Islet precursor cell (in vitro differentiated cells): ENCODE data around the gene VPS13D.

Experiments used
- DNase-seq: peaks from one replicate; pipeline ENCODE4 v3.0.0-alpha.2; 2018

Gene VPS13D

GRCh38 chr1:12475101-12475500 is 245.3 kb downstream of the VPS13D start:
- DNase-seq = no peak

- DNase-seq = no peak
These were observed 245.7 kb downstream of the VPS13D start for GRCh38 chr1:12475530-12475934.

- DNase-seq = no peak
These were observed 246.1 kb downstream of the VPS13D start for GRCh38 chr1:12475947-12476346.

GRCh38 chr1:12477314-12477713 is 247.5 kb downstream of the VPS13D start:
- DNase-seq = no peak

GRCh38 chr1:12477936-12478611 is 248.2 kb downstream of the VPS13D start:
- no peak for DNase-seq

- DNase-seq = no peak
These were observed 248.8 kb downstream of the VPS13D start for GRCh38 chr1:12478612-12478985.

GRCh38 chr1:12479311-12479710 is 249.5 kb downstream of the VPS13D start:
- DNase-seq = no peak

GRCh38 chr1:12480041-12480440 is 250.2 kb downstream of the VPS13D start:
- DNase-seq = no peak

GRCh38 chr1:12480748-12481362 is 251.0 kb downstream of the VPS13D start:
- peak; percentile 88 for DNase-seq

GRCh38 chr1:12481928-12482327 is 252.1 kb downstream of the VPS13D start:
- no peak for DNase-seq

GRCh38 chr1:12482988-12483387 is 253.2 kb downstream of the VPS13D start:
- no peak for DNase-seq

- no peak for DNase-seq
These were observed 255.6 kb downstream of the VPS13D start for GRCh38 chr1:12485231-12486058.

- DNase-seq = no peak
These were observed 256.2 kb downstream of the VPS13D start for GRCh38 chr1:12486059-12486341.

GRCh38 chr1:12486401-12487005 is 256.7 kb downstream of the VPS13D start:
- peak; percentile 79 for DNase-seq

GRCh38 chr1:12487520-12487919 is 257.7 kb downstream of the VPS13D start:
- no peak for DNase-seq

- DNase-seq = no peak
These were observed 259.0 kb downstream of the VPS13D start for GRCh38 chr1:12488666-12489354.

- no peak for DNase-seq
These were observed 260.8 kb downstream of the VPS13D start for GRCh38 chr1:12490532-12491142.

GRCh38 chr1:12491656-12492055 is 261.8 kb downstream of the VPS13D start:
- no peak for DNase-seq

- DNase-seq = peak; percentile 69
These were observed 265.9 kb downstream of the VPS13D start for GRCh38 chr1:12495725-12496124.

GRCh38 chr1:12496154-12496961 is 266.5 kb downstream of the VPS13D start:
- no peak for DNase-seq

GRCh38 chr1:12499539-12500240 is 269.9 kb downstream of the VPS13D start:
- DNase-seq = no peak
